Endothelial cell of umbilical vein (primary cell): ENCODE data around the gene MAMDC2. TPM values are rescaled to one million over a fixed set of nuclear protein-coding genes. Genes with fewer than 3 reads are reported as not detected.

ENCODE experiments used
- BruUV-seq: library from RNA; stranded (reverse); fragments of 400-500 nt; replicated peaks from 2 replicates; lab custom pipeline; 2021; lab: Mats Ljungman, UMichigan
- CTCF ChIA-PET: fragments of 300-600, 350-600 bp; sonication (Branson Sonifier 250); formaldehyde crosslinking; loops from one replicate; lab custom pipeline; 2021; ENCODE audit warnings: antibody characterized with exemption, inconsistent platforms; lab: Charles Lee
- POLR2A ChIA-PET: fragments of 300-600, 350-600 bp; sonication (Branson Sonifier 250); formaldehyde crosslinking; loops from one replicate; lab custom pipeline; 2021; ENCODE audit warnings: antibody characterized with exemption, inconsistent platforms; lab: Charles Lee
- DNase-seq: peaks from one replicate; pipeline ENCODE4 v3.0.0-alpha.2; 2011; ENCODE audit warnings: low read depth, low spot score
- FAIRE-seq: peaks from 2 replicates; lab custom pipeline; 2011; peaks lifted over from hg19 to GRCh38; lab: Jason Lieb, UNC
- H2AFZ ChIP-seq: 2 replicates; pipeline ENCODE4 v1.6.0; 2012; ENCODE audit warnings: low read depth, low read length, control low read depth, inconsistent platforms
- H3K27ac ChIP-seq: 2 replicates; pipeline ENCODE4 v1.5.1; 2011; ENCODE audit warnings: low read depth, mild to moderate bottlenecking, control low read depth, low read length, moderate library complexity; ENCODE audit not compliant: insufficient read depth
- H3K27me3 ChIP-seq, 2 experiments: 2 replicates each; pipeline versions ENCODE4 v1.6.0 to v1.6.1; 2011; ENCODE audit warnings: low read length in 2 of 2, mixed read lengths in 1 of 2; ENCODE audit not compliant: control insufficient read depth in 2 of 2, insufficient read depth in 2 of 2
- H3K36me3 ChIP-seq, 2 experiments: 2 replicates in 1 of 2; 3 replicates in 1 of 2; pipeline ENCODE4 v1.5.1; 2011; ENCODE audit warnings: low read length in 2 of 2, mild to moderate bottlenecking in 1 of 2, moderate library complexity in 1 of 2; ENCODE audit not compliant: control insufficient read depth in 2 of 2, insufficient read depth in 2 of 2; ENCODE audit errors: extremely low read depth in 1 of 2
- H3K4me1 ChIP-seq: 3 replicates; pipeline ENCODE4 v1.5.1; 2011; ENCODE audit warnings: mild to moderate bottlenecking, low read length; ENCODE audit not compliant: control insufficient read depth, insufficient read depth; ENCODE audit errors: extremely low read depth
- H3K4me2 ChIP-seq: 2 replicates; pipeline ENCODE4 v1.6.1; 2011; ENCODE audit warnings: low read length, control low read depth, mixed read lengths; ENCODE audit not compliant: insufficient read depth
- H3K4me3 ChIP-seq, 3 experiments: fragments of 200-600 bp in 1 of 3; sonication (generic), shearing (Covaris generic) in 1 of 3; replicated peaks in 1 of 3; 2 replicates each; pipeline ENCODE4 v1.5.1; 2011 to 2016; ENCODE audit warnings: control low read depth in 3 of 3, low read length in 3 of 3, mild to moderate bottlenecking in 2 of 3, inconsistent platforms in 1 of 3, low read depth in 1 of 3, moderate library complexity in 1 of 3; ENCODE audit not compliant: insufficient read depth in 1 of 3
- H3K79me2 ChIP-seq: 2 replicates; pipeline ENCODE4 v1.6.0; 2012; ENCODE audit warnings: low read length, inconsistent platforms; ENCODE audit not compliant: control insufficient read depth, insufficient read depth
- H3K9ac ChIP-seq: replicated peaks from 2 replicates; pipeline ENCODE3; 2011; ENCODE audit warnings: low read length, control low read depth; ENCODE audit not compliant: insufficient read depth; ENCODE audit errors: extremely low read depth
- H3K9me1 ChIP-seq: replicated peaks from 3 replicates; pipeline ENCODE4 v1.6.0; 2011; ENCODE audit warnings: mild to moderate bottlenecking, low read length; ENCODE audit not compliant: control insufficient read depth, insufficient read depth; ENCODE audit errors: extremely low read depth
- H3K9me3 ChIP-seq: replicated peaks from 2 replicates; pipeline ENCODE4 v1.5.1; 2012; ENCODE audit warnings: low read length, inconsistent platforms; ENCODE audit not compliant: control insufficient read depth, insufficient read depth
- H4K20me1 ChIP-seq: replicated peaks from 2 replicates; pipeline ENCODE3; 2011; ENCODE audit warnings: mild to moderate bottlenecking, low read length; ENCODE audit not compliant: control insufficient read depth, insufficient read depth; ENCODE audit errors: extremely low read depth
- EZH2 ChIP-seq: IDR thresholded peaks from 2 replicates; pipeline ENCODE4 v1.6.1; 2012; ENCODE audit warnings: borderline replicate concordance, low read depth, mild to moderate bottlenecking, moderate library complexity, low read length, inconsistent platforms; ENCODE audit not compliant: severe bottlenecking
- FOS ChIP-seq: IDR thresholded peaks from 2 replicates; pipeline ENCODE4 v1.6.1; 2011; ENCODE audit warnings: mild to moderate bottlenecking, low read length, moderate library complexity, borderline replicate concordance; ENCODE audit not compliant: insufficient read depth
- GATA2 ChIP-seq: IDR thresholded peaks from 2 replicates; pipeline ENCODE4 v1.7.0; 2011; ENCODE audit warnings: low read depth, mild to moderate bottlenecking, moderate library complexity, mixed read lengths, low read length; ENCODE audit not compliant: insufficient read length, insufficient read depth
- JUN ChIP-seq: IDR thresholded peaks from 2 replicates; pipeline ENCODE4 v1.6.1; 2011; ENCODE audit warnings: borderline replicate concordance, low read depth; ENCODE audit not compliant: insufficient read length, insufficient read depth
- MYC ChIP-seq: IDR thresholded peaks from one replicate; pipeline ENCODE4 v1.6.1; 2011; ENCODE audit warnings: mild to moderate bottlenecking, low read depth, low read length
- POLR2A ChIP-seq: IDR thresholded peaks from 2 replicates; pipeline ENCODE4 v1.6.1; 2012; ENCODE audit warnings: low read depth, mild to moderate bottlenecking, control low read depth, low read length
- POLR2AphosphoS5 ChIP-seq: IDR thresholded peaks from 2 replicates; pipeline ENCODE4 v1.6.1; 2012; ENCODE audit warnings: low read depth, mild to moderate bottlenecking, control low read depth, low read length, moderate library complexity; ENCODE audit not compliant: insufficient read depth
- dilution Hi-C: fragments of 300-500 bp; cut with MboI; formaldehyde crosslinking; loops from one replicate; pipeline ENCODE4 v1.15.0; 2019; ENCODE audit warnings: low sequenced_read_pairs; ENCODE audit not compliant: extremely low pct_ligation_motif_present
- intact Hi-C: fragments of 100-400 bp; cut with micrococcal nuclease; formaldehyde crosslinking; loops from one replicate; pipeline ENCODE4 v1.10.0; 2022
- polyA plus RNA-seq, 4 experiments: library from polyadenylated mRNA; depleted of rRNA in 3 of 4; stranded (reverse) in 3 of 4; unstranded in 1 of 4; fragments of >200 nt; gene quantifications; 2 replicates each; pipeline versions ENCODE4 v1.2.1 to v1.2.3, GENCODE V29; 2011 to 2012; ENCODE audit warnings: missing spikeins in 1 of 4
- total RNA-seq: library from RNA; stranded (reverse); gene quantifications from 2 replicates; pipeline ENCODE4 v1.2.3, GENCODE V29; 2021
- TF ChIP-seq, protein P1 (sequence below): IDR thresholded peaks from 2 replicates; pipeline ENCODE4 v1.6.1; 2011; ENCODE audit not compliant: insufficient read depth, insufficient read length
- TF ChIP-seq, protein P2 (sequence below), 2 donors: IDR thresholded peaks; 1 replicate in 1 of 2; 2 replicates in 1 of 2; pipeline ENCODE4 v1.5.1; 2011; ENCODE audit warnings: low read length in 2 of 2, mild to moderate bottlenecking in 2 of 2, moderate library complexity in 2 of 2, control low read depth in 1 of 2, inconsistent platforms in 1 of 2, low read depth in 1 of 2; ENCODE audit not compliant: insufficient read depth in 1 of 2; ENCODE audit errors: extremely low read depth in 1 of 2

The MAMDC2 gene
- total and polyA plus RNA-seq, 2 donors (not counting 3 experiments of a cell fraction or from before 2014, with no cell fraction given), result 0.60 to 1.1 TPM

- POLR2A ChIA-PET, result no interaction called here
- Histone ChIP-seq H2AFZ (no peak overlapping the region), H3K79me2 (no peaks in the 10 kb centered on the region), H3K27me3 (no peaks in the 10 kb centered on the region), H3K9ac (no peak overlapping the region), H3K27ac (no peak overlapping the region), H3K9me3 (no peaks in the 10 kb centered on the region), H4K20me1 (no peaks in the 10 kb centered on the region), H3K4me3 (no peak overlapping the region), H3K36me3 (no peaks in the 10 kb centered on the region), H3K4me1 (peaks cover 8% of the 10 kb centered on the region), H3K9me1 (no peaks in the 10 kb centered on the region), H3K4me2 (no peak overlapping the region)
- intact Hi-C loops (no loop called here), dilution Hi-C loops (no loop called here)
- TF ChIP-seq, protein P1, sequence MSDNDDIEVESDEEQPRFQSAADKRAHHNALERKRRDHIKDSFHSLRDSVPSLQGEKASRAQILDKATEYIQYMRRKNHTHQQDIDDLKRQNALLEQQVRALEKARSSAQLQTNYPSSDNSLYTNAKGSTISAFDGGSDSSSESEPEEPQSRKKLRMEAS, result no peak
- TF ChIP-seq, protein P2, sequence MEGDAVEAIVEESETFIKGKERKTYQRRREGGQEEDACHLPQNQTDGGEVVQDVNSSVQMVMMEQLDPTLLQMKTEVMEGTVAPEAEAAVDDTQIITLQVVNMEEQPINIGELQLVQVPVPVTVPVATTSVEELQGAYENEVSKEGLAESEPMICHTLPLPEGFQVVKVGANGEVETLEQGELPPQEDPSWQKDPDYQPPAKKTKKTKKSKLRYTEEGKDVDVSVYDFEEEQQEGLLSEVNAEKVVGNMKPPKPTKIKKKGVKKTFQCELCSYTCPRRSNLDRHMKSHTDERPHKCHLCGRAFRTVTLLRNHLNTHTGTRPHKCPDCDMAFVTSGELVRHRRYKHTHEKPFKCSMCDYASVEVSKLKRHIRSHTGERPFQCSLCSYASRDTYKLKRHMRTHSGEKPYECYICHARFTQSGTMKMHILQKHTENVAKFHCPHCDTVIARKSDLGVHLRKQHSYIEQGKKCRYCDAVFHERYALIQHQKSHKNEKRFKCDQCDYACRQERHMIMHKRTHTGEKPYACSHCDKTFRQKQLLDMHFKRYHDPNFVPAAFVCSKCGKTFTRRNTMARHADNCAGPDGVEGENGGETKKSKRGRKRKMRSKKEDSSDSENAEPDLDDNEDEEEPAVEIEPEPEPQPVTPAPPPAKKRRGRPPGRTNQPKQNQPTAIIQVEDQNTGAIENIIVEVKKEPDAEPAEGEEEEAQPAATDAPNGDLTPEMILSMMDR (IDR thresholded peaks at IDR 0.05; ENCODE audit: extremely low read depth in 1 of 2, insufficient read depth in 1 of 2, low read depth in 1 of 2, low read length in 2 of 2), result no peak
- TF ChIP-seq GATA2 (no peak), FOS (no peak), MYC (no peak), JUN (no peak), POLR2AphosphoS5 (no peak), EZH2 (no peak), POLR2A (no peak)
- BruUV-seq, result no TSS peak
- DNase-seq (no peak), FAIRE-seq (no peak)
- CTCF ChIA-PET, result interaction anchor here (0.8 kb wide), 1 partner anchor 71 kb away, joined by 3 read pairs; no protein-coding TSS in a partner anchor
Measured at GRCh38 chr9:70040376-70040903, 3.2 kb upstream of the MAMDC2 start.
